GM23338 (cell line): Measurements from ENCODE around the gene SEMA5A. TPM values are rescaled to one million over a fixed set of nuclear protein-coding genes. Genes with fewer than 3 reads are reported as not detected.

Source experiments
- ATAC-seq: fragments of 200-7000 bp; cut with Tn5 transposase; 3 replicates; pipeline ENCODE4 v1.9.1; 2020
- DNase-seq: peaks from one replicate; pipeline ENCODE4 v3.0.0-alpha.2; 2015; ENCODE audit warnings: low spot score
- H2AFZ ChIP-seq: fragments of 200-600 bp; sonication (generic); 2 replicates; pipeline ENCODE4 v1.8.0; 2016; ENCODE audit warnings: antibody characterized with exemption, mild to moderate bottlenecking, moderate library complexity
- H3F3A ChIP-seq: fragments of 200-600 bp; sonication (generic); replicated peaks from 2 replicates; pipeline ENCODE4 v1.8.0; 2017; ENCODE audit warnings: antibody characterized with exemption, mixed run types, low read depth
- H3K27ac ChIP-seq: fragments of 200-600 bp; sonication (generic); 2 replicates; pipeline ENCODE4 v1.6.1; 2016; ENCODE audit warnings: low read depth
- H3K27me3 ChIP-seq: fragments of 200-600 bp; sonication (generic); 2 replicates; pipeline ENCODE4 v1.8.0; 2016; ENCODE audit warnings: mild to moderate bottlenecking, mixed run types, moderate library complexity; ENCODE audit not compliant: insufficient read depth
- H3K36me3 ChIP-seq: fragments of 200-600 bp; sonication (generic); 2 replicates; pipeline ENCODE4 v1.8.0; 2016; ENCODE audit warnings: mild to moderate bottlenecking; ENCODE audit not compliant: insufficient read depth
- H3K4me1 ChIP-seq: fragments of 200-600 bp; sonication (generic); 2 replicates; pipeline ENCODE4 v1.8.0; 2016; ENCODE audit warnings: mild to moderate bottlenecking, moderate library complexity; ENCODE audit not compliant: insufficient read depth
- H3K4me2 ChIP-seq: fragments of 200-600 bp; sonication (generic); 2 replicates; pipeline ENCODE4 v1.7.1; 2017; ENCODE audit warnings: mixed run types
- H3K4me3 ChIP-seq: fragments of 200-600 bp; sonication (generic); 2 replicates; pipeline ENCODE4 v1.6.1; 2016; ENCODE audit warnings: mixed run types
- H3K79me2 ChIP-seq: fragments of 200-600 bp; sonication (generic); replicated peaks from 2 replicates; pipeline ENCODE4 v1.8.0; 2017; ENCODE audit warnings: mild to moderate bottlenecking; ENCODE audit not compliant: insufficient read depth
- H3K9me2 ChIP-seq: fragments of 200-600 bp; sonication (generic); 2 replicates; pipeline ENCODE4 v1.8.0; 2017; ENCODE audit not compliant: insufficient read depth
- H4K20me1 ChIP-seq: fragments of 200-600 bp; sonication (generic); replicated peaks from 2 replicates; pipeline ENCODE4 v1.8.0; 2017; ENCODE audit warnings: mild to moderate bottlenecking; ENCODE audit not compliant: insufficient read depth
- H3K27ac Mint-ChIP-seq: 2 replicates; pipeline ENCODE4 v1.8.0; 2020; ENCODE audit warnings: inconsistent platforms, mild to moderate bottlenecking, moderate library complexity, mixed read lengths
- H3K27me3 Mint-ChIP-seq: 3 replicates; pipeline ENCODE4 v1.8.0; 2022; ENCODE audit warnings: low read depth, mild to moderate bottlenecking, moderate library complexity, mixed read lengths, inconsistent platforms; ENCODE audit not compliant: insufficient read depth, poor library complexity
- H3K36me3 Mint-ChIP-seq: 3 replicates; pipeline ENCODE4 v1.8.0; 2021; ENCODE audit warnings: low read depth, mild to moderate bottlenecking, inconsistent platforms, moderate library complexity, mixed read lengths
- H3K4me1 Mint-ChIP-seq: 3 replicates; pipeline ENCODE4 v1.8.0; 2020; ENCODE audit warnings: mild to moderate bottlenecking, inconsistent platforms, mixed read lengths
- H3K4me3 Mint-ChIP-seq: 3 replicates; pipeline ENCODE4 v1.8.0; 2021; ENCODE audit warnings: moderate library complexity, mild to moderate bottlenecking, inconsistent platforms, mixed read lengths
- H3K9me3 Mint-ChIP-seq: 3 replicates; pipeline ENCODE4 v1.8.0; 2020; ENCODE audit warnings: moderate library complexity, mild to moderate bottlenecking, inconsistent platforms, mixed read lengths
- CREB1 ChIP-seq: fragments of 250-450 bp; sonication (Bioruptor Pico); IDR thresholded peaks from 2 replicates; pipeline ENCODE4 v1.5.0; 2020; ENCODE audit warnings: low read depth, mild to moderate bottlenecking, moderate library complexity
- CTCF ChIP-seq, 2 experiments: fragments of 200-600 bp in 1 of 2; sonication (generic) in 1 of 2; conservative IDR thresholded peaks; 2 replicates each; pipeline versions ENCODE4 v1.5.1 to v1.6.1; 2016 to 2017; ENCODE audit warnings: antibody characterized with exemption in 2 of 2, low read depth in 2 of 2, mild to moderate bottlenecking in 2 of 2, moderate library complexity in 1 of 2
- ETS1 ChIP-seq: IDR thresholded peaks from 2 replicates; pipeline ENCODE4 v1.6.1; 2016; ENCODE audit warnings: antibody characterized with exemption
- NANOG ChIP-seq: IDR thresholded peaks from 2 replicates; pipeline ENCODE4 v1.6.1; 2016; ENCODE audit warnings: antibody characterized with exemption, borderline replicate concordance
- STAT1 ChIP-seq: IDR thresholded peaks from one replicate; pipeline ENCODE4 v1.6.1; 2016; ENCODE audit warnings: antibody characterized with exemption; ENCODE audit not compliant: unreplicated experiment
- ZNF331 ChIP-seq: fragments of 250-450 bp; sonication (Bioruptor Pico); IDR thresholded peaks from 2 replicates; pipeline ENCODE4 v1.5.0; 2020; ENCODE audit warnings: low read depth, mild to moderate bottlenecking, moderate library complexity
- polyA plus RNA-seq: library from polyadenylated mRNA; unstranded; fragments of >200 nt; fragmentation: Nextera tagmentation; extraction: Ambion mirVana; gene quantifications from 2 replicates; pipeline ENCODE4 v1.2.1, GENCODE V29; 2016
- total RNA-seq: library from RNA; depleted of rRNA; stranded (reverse); fragments of >200 nt; shearing (Covaris generic); gene quantifications from 2 replicates; pipeline ENCODE4 v1.2.3, GENCODE V29; 2014
- TF ChIP-seq, protein P1 (sequence below): fragments of 250-450 bp; sonication (Bioruptor Pico); IDR thresholded peaks from 2 replicates; pipeline ENCODE4 v1.5.0; 2020; ENCODE audit warnings: mild to moderate bottlenecking, moderate library complexity

The SEMA5A gene
- total and polyA plus RNA-seq, 2 experiments from 2014 or later: 2.1 to 8.1 TPM

DNA sequence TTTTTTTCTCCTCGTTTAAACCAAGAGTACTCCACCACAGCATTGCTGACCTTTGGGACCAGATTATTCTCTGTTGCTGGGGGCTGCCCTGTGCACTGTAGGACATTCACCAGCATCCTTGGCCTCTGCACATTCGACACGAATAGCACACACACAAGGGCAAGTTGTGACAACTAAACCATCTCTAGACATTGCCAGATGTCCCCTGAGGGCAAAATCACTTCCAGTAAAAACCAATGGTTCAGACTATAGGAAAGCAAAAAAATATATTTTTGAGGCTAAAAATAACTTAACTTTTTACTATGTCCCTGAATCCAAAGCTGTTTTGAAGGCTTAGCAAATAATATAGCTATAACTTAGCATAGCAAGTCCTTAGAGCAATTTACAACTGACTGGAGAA lies 65.9 kb downstream of the SEMA5A start (continued):
- TF ChIP-seq, protein P1, sequence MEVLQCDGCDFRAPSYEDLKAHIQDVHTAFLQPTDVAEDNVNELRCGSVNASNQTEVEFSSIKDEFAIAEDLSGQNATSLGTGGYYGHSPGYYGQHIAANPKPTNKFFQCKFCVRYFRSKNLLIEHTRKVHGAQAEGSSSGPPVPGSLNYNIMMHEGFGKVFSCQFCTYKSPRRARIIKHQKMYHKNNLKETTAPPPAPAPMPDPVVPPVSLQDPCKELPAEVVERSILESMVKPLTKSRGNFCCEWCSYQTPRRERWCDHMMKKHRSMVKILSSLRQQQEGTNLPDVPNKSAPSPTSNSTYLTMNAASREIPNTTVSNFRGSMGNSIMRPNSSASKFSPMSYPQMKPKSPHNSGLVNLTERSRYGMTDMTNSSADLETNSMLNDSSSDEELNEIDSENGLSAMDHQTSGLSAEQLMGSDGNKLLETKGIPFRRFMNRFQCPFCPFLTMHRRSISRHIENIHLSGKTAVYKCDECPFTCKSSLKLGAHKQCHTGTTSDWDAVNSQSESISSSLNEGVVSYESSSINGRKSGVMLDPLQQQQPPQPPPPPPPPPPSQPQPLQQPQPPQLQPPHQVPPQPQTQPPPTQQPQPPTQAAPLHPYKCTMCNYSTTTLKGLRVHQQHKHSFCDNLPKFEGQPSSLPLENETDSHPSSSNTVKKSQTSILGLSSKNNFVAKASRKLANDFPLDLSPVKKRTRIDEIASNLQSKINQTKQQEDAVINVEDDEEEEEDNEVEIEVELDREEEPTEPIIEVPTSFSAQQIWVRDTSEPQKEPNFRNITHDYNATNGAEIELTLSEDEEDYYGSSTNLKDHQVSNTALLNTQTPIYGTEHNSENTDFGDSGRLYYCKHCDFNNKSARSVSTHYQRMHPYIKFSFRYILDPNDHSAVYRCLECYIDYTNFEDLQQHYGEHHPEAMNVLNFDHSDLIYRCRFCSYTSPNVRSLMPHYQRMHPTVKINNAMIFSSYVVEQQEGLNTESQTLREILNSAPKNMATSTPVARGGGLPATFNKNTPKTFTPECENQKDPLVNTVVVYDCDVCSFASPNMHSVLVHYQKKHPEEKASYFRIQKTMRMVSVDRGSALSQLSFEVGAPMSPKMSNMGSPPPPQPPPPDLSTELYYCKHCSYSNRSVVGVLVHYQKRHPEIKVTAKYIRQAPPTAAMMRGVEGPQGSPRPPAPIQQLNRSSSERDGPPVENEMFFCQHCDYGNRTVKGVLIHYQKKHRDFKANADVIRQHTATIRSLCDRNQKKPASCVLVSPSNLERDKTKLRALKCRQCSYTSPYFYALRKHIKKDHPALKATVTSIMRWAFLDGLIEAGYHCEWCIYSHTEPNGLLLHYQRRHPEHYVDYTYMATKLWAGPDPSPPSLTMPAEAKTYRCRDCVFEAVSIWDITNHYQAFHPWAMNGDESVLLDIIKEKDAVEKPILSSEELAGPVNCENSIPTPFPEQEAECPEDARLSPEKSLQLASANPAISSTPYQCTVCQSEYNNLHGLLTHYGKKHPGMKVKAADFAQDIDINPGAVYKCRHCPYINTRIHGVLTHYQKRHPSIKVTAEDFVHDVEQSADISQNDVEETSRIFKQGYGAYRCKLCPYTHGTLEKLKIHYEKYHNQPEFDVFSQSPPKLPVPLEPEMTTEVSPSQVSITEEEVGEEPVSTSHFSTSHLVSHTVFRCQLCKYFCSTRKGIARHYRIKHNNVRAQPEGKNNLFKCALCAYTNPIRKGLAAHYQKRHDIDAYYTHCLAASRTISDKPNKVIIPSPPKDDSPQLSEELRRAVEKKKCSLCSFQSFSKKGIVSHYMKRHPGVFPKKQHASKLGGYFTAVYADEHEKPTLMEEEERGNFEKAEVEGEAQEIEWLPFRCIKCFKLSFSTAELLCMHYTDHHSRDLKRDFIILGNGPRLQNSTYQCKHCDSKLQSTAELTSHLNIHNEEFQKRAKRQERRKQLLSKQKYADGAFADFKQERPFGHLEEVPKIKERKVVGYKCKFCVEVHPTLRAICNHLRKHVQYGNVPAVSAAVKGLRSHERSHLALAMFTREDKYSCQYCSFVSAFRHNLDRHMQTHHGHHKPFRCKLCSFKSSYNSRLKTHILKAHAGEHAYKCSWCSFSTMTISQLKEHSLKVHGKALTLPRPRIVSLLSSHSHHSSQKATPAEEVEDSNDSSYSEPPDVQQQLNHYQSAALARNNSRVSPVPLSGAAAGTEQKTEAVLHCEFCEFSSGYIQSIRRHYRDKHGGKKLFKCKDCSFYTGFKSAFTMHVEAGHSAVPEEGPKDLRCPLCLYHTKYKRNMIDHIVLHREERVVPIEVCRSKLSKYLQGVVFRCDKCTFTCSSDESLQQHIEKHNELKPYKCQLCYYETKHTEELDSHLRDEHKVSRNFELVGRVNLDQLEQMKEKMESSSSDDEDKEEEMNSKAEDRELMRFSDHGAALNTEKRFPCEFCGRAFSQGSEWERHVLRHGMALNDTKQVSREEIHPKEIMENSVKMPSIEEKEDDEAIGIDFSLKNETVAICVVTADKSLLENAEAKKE (CRISPR knock-in tag): no peak

GRCh38 chr5:9479361-9479760 lies 66.5 kb downstream of the SEMA5A start:
- Histone ChIP-seq H3K4me2 (no peak overlapping the region), H3K36me3 (no peaks in the 10 kb centered on the region; the same call in 1 of the 2 replicates), H3K4me3 (no peak overlapping the region), H3K9me2 (no peaks in the 10 kb centered on the region), H3K79me2 (no peaks in the 10 kb centered on the region; the same call in 1 of the 2 replicates), H4K20me1 (no peaks in the 10 kb centered on the region), H3K27me3 (no peaks in the 10 kb centered on the region), H3F3A (no peaks in the 10 kb centered on the region), H3K27ac (no peak overlapping the region), H3K4me1 (peaks cover 14% of the 10 kb centered on the region), H2AFZ (no peak overlapping the region)
- peaks cover 27% of the 10 kb centered on the region for H3K9me3 Mint-ChIP-seq
- no peak overlapping the region for H3K4me3 Mint-ChIP-seq
- DNase-seq (no peak), ATAC-seq (no peak)
- no peak overlapping the region for H3K27ac Mint-ChIP-seq
- H3K4me1 Mint-ChIP-seq: peaks cover 15% of the 10 kb centered on the region
- H3K27me3 Mint-ChIP-seq: no peaks in the 10 kb centered on the region
- H3K36me3 Mint-ChIP-seq: peaks cover 28% of the 10 kb centered on the region
- TF ChIP-seq CTCF (conservative IDR thresholded peaks at IDR 0.05; ENCODE audit: low read depth in 2 of 2) (no peak), ETS1 (no peak), CREB1 (CRISPR knock-in tag) (no peak), ZNF331 (CRISPR knock-in tag) (no peak), STAT1 (no peak), NANOG (no peak)
- TF ChIP-seq, protein P1 (CRISPR knock-in tag): no peak
